Mesangial cell (primary cell): ENCODE measurements around the gene IFTAP. TPM values are rescaled to one million over a fixed set of nuclear protein-coding genes. Genes with fewer than 3 reads are reported as not detected.

ENCODE experiments used
- total RNA-seq: library from RNA; depleted of rRNA; stranded (reverse); fragments of >200 nt; gene quantifications from 2 replicates; pipeline ENCODE4 v1.2.3, GENCODE V29; 2015

The IFTAP gene, protein sequence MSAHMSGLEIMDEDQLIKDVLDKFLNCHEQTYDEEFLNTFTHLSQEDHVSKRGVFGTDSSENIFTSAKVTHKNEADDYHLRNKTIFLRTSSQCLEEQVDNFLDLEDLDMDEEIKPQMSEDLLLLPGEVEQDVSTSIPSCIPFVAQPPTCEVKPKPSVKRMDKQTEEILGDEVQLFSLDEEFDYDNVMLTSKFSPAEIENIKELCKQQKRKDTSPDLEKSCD
- total RNA-seq = 10.9 and 11.5 TPM in 2 replicates

DNA sequence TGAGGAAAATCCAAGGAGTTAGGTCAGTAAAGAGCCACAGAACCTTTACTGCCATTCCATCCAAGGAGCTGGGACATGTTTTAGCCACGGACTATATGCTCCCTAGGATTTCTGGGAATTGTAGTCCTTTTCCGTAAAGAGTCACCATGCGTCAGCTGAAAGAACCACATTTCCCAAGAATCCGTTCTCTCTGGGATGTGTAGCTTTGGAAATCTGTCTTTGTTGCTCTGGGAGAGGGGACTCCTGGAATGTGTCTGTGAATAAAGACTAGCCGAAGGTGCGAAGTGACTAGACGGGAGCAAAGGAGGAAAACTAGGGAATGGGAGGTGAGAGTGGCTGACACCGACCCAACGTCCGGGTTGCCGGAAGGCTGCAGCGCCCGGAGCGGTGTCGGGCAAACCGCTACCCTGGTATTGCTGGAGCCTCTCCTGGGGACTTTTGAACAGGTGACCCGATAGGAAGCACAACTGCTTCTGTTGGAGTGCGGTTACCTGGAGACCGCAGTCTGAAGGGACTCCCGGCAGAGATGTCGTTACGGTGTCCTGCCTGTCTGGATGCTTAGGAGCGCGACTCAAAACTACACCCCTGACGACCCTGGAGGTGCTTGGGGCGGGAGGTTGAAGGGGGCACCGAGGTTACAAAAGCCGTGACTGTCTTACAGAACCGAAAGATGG lies at the start of gene IFTAP:
Gene IFTAP (plus strand): TSS at position 187 of the 674 bp plus-strand sequence. CDS start 15,602 bp downstream, outside the sequence.

DNA sequence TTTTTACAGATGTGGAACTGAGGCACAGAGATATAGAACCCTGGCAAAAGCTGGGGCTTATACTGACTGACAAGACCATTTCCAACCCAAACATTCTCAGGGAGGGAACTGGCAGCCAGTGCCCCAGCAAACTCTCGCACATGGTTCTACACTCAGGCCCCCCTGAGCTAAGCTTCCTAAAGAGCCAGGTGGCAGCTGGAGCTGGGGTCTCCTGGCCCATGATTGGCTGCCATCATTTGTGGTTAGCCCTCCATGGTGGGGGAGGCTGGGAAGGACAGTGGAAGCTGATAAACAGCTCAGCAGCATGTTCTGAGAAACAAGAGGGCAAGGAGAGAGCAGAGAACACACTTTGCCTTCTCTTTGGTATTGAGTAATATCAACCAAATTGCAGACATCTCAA lies 26.6 kb upstream of the IFTAP start, which contains the start of gene RAG1:
Gene RAG1 (plus strand): TSS at position 314 of the 400 bp plus-strand sequence. CDS start 5,298 bp downstream, outside the sequence.

DNA sequence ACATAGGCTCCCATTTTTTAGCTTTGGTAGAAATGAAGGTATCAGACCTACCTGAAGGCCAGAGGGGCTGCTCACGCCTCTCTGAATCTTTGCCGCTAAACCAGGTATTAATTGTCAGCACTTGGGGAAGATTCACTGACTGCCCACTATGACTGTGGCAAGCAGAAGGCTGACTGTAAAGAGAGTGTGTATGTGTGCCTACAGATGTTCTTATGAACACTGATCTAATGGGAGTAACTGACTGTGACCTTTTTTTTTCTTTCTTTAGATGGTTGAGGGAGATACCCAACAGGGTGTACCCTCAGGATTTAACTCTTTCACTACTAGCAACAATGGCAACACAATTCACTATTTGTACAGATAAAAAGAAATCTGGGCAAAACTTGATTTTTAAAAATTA lies 3.7 kb downstream of the IFTAP start, which contains the start of gene RAG2:
Gene RAG2 (minus strand): TSS at position 186 of the 400 bp plus-strand sequence. CDS start 4,068 bp downstream, outside the sequence.

Other genes with a start within 250 kb of the IFTAP start
- 5.2 and 8.4 TPM in 2 replicates for gene TRAF6, start 84.2 kb upstream of the IFTAP start, total RNA-seq
- gene RAG1, start 26.5 kb upstream of the IFTAP start, total RNA-seq = 1.3 TPM in 2 replicates
- gene RAG2, start 3.7 kb downstream of the IFTAP start, total RNA-seq = not detected in 2 replicates